NCI-H1417 treated with DMSO at 0.1 percent for 48 hours (cell line): ENCODE measurements around the gene ATP2B2.

ENCODE experiments used
- DNase-seq: peaks from one replicate; lab custom pipeline; 2025; lab: John Stamatoyannopoulos, UW

The ATP2B2 gene

DNA sequence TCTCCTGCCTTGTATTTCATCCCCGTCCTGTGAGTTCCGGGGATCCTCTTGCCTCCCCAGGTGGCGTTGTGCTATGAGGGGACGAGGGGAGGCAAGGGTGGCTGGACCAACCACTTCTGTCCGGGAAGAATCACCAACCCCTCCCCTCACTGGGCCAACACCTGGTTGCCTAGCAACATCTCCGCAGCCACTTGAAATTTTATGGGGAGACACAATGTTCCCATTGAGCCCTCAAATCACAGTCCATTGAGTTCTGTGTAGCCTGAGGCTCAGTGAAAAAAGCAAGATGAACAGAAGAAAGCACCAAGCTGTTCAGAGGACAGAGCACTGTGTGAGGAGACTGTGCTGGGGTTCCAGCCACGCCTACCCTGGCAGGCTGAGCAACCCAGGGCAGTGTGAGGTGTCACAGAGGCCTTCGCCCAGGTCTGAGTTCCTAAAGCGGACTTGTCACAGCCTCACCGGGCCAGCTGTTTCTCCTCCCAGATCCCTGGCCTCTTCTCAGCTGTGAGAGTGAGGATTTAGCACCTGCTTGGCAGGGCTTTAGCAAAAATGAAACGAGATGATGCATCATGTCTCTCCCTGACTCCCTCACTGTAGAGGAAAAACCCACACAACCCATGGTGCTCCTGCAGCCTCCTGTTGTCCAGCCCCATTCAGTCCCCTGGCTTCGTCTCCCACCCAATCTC is 76.8 kb downstream of the ATP2B2 start:
- no peak for DNase-seq

DNA sequence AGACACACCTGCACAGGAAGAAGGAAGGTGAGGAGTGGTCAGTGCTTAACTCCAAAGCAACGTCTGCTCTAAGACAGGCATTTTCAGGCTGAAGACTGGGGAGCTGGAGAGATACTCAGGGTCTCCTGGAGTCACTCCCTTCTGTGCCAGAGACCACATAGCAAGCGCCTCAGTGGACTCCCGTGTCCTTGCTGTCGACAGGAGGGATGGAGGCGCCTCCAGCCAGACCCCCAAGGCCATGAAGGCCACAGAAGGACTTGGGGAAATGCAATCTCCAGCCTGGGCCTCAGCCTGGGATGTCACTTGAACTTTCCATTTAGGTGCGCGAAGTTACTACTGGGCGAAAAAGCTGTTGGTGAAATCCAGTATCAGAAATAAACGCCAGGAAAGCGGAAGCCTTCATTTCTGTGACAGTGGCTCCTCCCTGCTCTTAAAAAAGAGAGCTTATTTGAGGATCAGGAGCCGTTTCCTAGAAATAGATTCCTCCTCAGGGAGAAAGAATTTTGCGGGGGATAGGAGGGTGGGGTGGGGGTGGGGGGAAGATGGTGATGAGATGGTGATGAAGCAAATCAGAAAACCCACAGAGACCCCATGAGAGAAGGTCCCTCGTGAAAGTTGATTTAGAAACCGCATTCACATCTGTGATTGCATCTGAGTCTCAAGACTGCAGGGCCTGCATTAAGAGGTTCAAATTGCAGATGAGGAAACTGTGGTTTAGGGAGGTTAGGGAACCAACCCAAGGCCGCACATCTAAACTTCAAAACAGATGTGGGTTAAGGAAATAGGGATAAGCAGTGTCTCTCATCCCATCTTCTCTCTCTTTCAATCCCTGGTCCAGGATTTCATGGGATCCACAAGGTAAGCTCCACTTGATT is 78.8 kb downstream of the ATP2B2 start:
- no peak for DNase-seq

DNA sequence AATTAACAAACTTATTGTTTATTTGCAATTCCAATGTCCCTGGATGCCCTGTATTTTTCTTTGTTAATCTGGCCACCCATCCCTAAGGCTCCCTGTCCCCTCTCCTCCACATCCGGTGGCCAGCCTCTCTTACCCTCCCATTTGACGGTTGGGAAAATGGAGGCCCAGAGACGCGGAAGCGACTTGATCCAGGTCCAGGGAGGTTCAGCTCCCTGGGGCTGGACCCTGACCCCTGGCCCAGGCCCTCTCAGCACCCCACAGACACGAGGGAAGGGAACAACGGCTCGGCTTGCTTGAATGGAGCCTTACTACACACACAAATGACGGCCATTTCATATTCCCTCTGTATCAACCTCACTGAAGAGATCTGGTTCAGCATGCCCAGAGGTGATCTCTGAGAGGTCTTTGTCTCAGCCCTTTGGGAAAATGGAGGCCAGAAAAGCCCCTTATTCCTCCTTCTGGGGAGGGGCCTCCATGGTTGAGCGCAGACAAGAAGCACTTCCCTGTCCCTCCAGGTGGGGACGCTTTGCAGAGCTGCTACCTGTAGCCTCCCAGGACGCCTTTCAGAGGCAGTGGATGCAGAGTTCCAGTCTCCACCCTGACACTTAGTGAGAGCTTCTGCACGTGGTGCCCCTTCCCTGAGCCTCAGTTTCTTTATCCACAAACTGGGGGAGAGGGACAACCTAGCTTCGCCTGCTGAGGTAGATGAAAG is 82.1 kb downstream of the ATP2B2 start:
- DNase-seq: no peak

GRCh38 chr3:10421996-10422395 is 83.4 kb downstream of the ATP2B2 start:
- no peak for DNase-seq

GRCh38 chr3:10420745-10421475 is 84.5 kb downstream of the ATP2B2 start:
- no peak for DNase-seq

DNA sequence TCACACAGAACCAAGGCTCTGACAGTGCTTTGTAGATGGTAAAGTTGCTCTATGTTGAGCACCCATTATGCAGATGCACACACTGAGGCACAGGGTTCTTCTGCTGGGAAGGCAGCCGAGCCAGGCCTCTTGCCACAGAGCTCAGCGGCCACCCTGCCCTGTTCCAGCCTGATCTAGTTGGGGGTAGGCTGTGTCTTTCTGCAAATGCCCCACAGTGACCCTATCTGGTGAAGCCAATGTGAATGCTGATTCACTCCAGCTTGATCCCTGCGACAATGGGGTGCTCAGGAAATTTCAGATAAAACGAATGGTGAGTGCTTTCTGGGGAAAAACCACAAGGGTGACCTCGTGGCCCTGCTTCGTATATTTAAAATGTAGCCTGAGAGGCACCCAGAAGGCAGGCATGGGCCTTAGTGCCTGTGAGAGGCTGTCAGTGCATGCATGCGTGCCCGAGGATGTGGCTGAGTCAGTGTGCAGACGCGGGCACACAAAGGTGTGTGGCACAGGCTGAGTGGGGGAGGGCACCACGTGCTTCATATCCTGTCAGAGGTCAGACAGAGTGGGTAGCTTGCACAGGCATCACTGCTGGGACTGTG is 85.7 kb downstream of the ATP2B2 start:
- no peak for DNase-seq

GRCh38 chr3:10417847-10418246 is 87.5 kb downstream of the ATP2B2 start:
- no peak for DNase-seq

GRCh38 chr3:10416730-10417300 is 88.6 kb downstream of the ATP2B2 start:
- DNase-seq: no peak

GRCh38 chr3:10413041-10413440 is 92.3 kb downstream of the ATP2B2 start:
- no peak for DNase-seq

DNA sequence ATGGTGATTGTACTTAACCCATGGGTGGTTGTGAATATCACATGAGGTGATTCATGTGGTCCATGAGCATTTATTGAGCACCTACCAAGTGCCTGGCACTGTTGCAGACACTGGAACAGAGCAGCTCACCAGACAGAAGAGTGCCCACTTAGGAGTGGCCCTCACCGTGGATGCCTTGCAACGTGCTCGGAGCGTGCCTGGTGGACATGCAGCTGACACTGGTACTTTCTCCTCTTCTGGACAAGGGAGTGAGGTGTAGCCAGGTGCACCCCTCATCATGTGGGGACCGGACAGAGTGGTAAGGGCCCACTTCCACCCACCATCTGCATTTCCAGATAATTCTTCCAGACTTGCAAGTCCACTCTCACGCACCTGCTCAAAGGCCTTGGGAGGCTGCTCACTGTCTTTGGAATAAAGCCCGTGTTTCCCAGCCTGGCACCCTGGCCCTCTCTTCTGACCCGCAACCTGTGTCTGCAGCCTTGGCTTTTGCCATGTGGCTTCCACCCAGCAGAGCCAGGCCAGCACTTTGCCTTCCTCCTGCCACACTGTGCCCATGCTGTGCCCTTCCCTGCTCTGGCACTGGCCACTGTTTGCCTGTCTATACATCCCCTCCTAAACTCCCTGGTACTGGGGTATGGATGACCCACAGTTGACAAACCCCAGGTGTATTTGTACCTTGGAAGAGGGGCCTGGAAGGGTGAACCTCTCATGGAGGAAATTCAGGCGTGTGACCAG is 93.6 kb downstream of the ATP2B2 start:
- no peak for DNase-seq

DNA sequence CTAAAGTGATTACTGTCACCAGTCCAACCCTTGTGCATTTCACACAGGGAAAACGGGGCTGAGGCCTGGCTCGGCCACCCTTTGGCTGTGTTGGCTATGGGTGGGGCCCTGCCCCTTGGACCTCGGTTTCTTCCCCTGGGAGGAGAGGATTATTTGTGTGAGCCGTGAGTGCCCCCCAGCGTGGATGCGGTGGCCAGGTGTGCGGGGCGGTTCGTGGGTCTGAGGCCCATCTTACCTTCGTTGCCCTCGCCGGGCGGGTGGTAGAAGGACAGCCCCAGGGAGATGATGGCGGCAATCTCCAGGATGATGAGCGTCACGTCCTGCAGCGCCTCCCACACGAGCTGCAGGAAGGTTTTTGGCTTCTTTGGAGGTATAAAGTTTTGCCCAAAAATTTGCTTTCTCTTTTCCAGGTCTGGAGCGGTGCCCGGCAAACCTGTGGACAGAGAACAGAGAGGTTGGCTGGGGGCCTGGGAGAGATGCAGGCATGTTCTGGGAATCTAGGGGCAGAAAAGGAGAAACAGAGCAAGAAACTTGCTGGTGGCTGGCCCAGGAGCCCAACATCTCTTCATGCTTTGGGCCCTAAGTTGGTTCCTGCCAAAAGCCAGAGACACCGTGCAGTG is 94.9 kb downstream of the ATP2B2 start:
- no peak for DNase-seq

DNA sequence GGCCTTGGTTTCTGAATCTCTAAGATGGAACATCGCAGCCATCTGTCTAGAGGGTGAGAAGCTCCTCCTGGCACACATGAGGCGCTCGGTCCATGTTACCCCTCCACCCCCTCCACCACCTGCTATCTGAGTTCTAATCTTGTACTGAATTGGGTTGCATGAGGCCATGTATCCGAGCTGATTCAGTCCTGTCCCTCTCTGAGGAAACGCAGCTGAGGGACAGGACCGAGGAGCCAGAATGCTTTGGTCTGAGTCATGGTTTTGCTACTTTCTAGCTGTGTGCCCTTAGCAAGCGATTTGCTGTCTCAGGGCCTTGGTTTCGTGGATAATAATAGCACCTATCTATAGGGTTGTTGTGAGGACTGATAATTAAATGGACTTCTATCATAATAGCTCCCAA is 96.7 kb downstream of the ATP2B2 start:
- DNase-seq: no peak

DNA sequence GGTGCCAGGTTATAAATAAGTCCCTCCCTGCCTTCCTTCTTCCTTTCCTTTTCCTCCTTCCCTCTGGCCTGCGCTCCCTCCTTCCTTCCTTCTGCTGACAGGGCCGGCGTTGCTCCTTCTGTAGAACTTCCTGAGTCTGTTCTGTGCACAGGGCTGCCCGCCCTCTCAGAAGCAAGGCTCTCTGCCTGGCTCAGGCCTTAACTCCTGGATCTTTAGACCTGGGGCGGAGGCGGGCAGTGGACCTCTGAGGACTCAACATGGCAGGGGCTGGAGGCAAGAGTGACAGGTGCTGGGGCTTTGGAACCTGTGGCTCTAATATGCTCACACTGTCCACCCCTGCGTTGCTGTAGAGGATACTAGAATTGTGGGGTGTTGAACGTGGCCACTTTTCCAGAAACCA is 98.0 kb downstream of the ATP2B2 start:
- no peak for DNase-seq

- DNase-seq: no peak
Observed at GRCh38 chr3:10406414-10406813, 99.0 kb downstream of the ATP2B2 start.

- no peak for DNase-seq
Observed at GRCh38 chr3:10405816-10406215, 99.6 kb downstream of the ATP2B2 start.

DNA sequence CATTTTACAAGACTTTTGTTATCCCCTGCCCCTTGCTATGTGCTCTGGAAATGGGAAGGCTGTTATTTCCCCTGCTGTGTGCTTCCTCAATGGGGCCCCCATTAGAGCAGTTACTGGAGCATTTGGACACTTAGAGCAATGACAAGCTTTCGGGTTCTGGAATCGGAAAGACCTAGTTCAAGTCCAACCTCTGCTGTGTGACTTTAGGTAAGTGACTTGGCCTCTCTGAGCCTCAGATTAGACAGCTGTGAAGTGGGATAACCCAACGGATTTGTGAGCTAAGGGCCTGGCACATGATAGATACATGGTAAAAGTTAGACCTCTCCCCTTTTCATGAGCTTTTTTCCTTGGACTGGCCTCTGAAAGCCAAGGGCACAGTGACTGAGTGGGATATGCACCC is 100.5 kb downstream of the ATP2B2 start:
- no peak for DNase-seq

DNA sequence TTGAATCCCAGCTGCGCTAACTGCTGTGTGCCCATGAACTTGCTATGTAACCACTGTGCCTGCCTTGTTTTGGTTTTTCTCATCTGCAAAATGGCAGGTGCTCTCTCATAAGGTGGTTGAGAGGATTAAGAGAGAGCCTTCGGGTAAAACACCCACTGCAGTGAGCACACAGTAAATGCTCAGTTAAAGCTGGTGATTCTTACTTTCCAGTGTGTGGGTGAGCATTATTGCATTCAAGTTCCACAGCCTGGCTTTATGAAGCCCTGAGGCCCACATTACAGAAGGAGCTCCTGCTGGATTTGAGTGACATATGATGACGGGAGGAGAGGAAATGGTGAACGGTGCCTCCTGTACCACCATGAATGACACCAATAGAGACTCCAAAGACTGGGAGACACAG is 101.0 kb downstream of the ATP2B2 start:
- DNase-seq: no peak

GRCh38 chr3:10401990-10402761 is 103.2 kb downstream of the ATP2B2 start:
- no peak for DNase-seq

DNA sequence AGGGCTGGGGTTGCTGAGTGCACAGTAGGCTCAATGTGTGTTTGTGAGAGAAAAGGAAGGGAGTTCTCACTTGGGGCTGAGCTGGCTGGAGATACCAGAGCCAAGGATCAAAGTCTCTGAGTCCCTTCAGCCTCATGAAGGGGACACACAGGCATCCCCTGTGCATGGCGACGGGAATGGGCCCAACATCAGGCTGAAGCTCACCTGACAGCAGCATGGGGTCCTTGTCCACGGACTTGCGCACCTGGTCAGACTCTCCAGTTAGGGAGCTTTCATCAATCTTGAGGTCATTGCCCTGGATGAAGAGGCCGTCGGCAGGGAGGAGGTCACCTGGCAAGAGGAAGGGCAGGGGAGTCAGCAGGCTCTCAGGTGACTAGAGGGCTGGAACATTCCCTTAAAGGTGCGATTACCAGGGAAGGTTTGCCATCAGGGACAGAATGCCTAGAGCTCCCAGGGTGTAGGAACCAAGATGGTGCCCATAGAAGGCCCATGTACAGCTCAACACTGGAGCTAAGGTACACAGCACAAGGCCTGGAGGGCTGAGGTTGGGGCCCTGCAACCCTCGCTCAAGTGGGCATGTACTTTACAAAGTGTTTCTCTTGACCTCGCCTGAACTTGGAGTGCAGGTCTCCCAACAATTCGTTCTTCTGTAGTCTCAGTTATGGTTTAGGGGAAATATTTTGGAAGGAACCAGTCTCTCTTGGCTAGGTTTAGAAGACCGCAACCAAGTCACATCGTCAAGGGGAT is 104.5 kb downstream of the ATP2B2 start:
- no peak for DNase-seq
